Ishikawa (cell line): Measurements from ENCODE around the gene COL13A1.

Source experiments
- CEBPB ChIP-seq: IDR thresholded peaks from 2 replicates; pipeline ENCODE4 v1.6.1; 2012
- CREB1 ChIP-seq: IDR thresholded peaks from 2 replicates; pipeline ENCODE4 v1.6.1; 2012; ENCODE audit warnings: low read depth
- EGR1 ChIP-seq: IDR thresholded peaks from 2 replicates; pipeline ENCODE4 v1.6.1; 2012
- EP300 ChIP-seq: IDR thresholded peaks from 2 replicates; pipeline ENCODE4 v1.6.1; 2012; ENCODE audit warnings: borderline replicate concordance
- FOXM1 ChIP-seq: IDR thresholded peaks from 2 replicates; pipeline ENCODE4 v1.6.1; 2012; ENCODE audit warnings: low read depth, borderline replicate concordance
- MAX ChIP-seq: IDR thresholded peaks from 2 replicates; pipeline ENCODE4 v1.6.1; 2012
- NFIC ChIP-seq: IDR thresholded peaks from 2 replicates; pipeline ENCODE4 v1.6.1; 2012
- RAD21 ChIP-seq: IDR thresholded peaks from 2 replicates; pipeline ENCODE4 v1.6.1; 2012; ENCODE audit warnings: low read depth
- REST ChIP-seq: IDR thresholded peaks from 2 replicates; pipeline ENCODE4 v1.6.1; 2012; ENCODE audit warnings: low read depth, mild to moderate bottlenecking
- TAF1 ChIP-seq: IDR thresholded peaks from 2 replicates; pipeline ENCODE4 v1.6.1; 2012; ENCODE audit warnings: low read depth, mild to moderate bottlenecking
- TCF12 ChIP-seq: IDR thresholded peaks from 2 replicates; pipeline ENCODE4 v1.6.1; 2012; ENCODE audit warnings: low read depth
- TEAD4 ChIP-seq: IDR thresholded peaks from 2 replicates; pipeline ENCODE4 v1.6.1; 2012
- YY1 ChIP-seq: IDR thresholded peaks from 2 replicates; pipeline ENCODE4 v1.6.1; 2012; ENCODE audit warnings: low read depth
- ZBTB7A ChIP-seq: IDR thresholded peaks from 2 replicates; pipeline ENCODE4 v1.6.1; 2012; ENCODE audit warnings: low read depth
- TF ChIP-seq, protein P1 (sequence below): IDR thresholded peaks from 2 replicates; pipeline ENCODE4 v1.6.1; 2012

COL13A1 gene

GRCh38 chr10:69759641-69760040 lies 42.1 kb upstream of the COL13A1 start:
- TF ChIP-seq ZBTB7A (no peak), FOXM1 (no peak), TEAD4 (no peak), MAX (no peak), TAF1 (no peak), NFIC (no peak)

DNA sequence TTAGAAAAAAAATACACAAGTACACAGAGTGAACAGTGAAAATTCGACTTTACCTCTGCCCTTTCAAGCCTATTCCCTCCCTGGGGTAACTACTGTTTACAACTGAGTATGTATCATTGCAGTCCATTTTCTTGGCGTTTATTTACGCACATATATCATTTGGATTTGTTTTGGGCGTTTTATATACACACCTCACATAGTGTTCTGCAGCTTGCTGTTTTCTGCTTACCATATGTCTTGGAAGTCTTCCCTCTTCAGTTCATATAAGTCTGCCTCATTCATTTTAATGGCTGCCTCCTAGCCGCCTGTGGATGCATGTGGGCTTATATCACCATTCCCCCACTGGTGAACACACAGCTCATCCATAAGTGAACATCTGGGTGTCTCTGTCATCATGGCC lies 41.6 kb upstream of the COL13A1 start:
- TF ChIP-seq TCF12: no peak
- TF ChIP-seq, protein P1, sequence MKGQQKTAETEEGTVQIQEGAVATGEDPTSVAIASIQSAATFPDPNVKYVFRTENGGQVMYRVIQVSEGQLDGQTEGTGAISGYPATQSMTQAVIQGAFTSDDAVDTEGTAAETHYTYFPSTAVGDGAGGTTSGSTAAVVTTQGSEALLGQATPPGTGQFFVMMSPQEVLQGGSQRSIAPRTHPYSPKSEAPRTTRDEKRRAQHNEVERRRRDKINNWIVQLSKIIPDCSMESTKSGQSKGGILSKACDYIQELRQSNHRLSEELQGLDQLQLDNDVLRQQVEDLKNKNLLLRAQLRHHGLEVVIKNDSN: no peak
- TF ChIP-seq RAD21: no peak
- no peak for TF ChIP-seq YY1
- no peak for TF ChIP-seq CEBPB

DNA sequence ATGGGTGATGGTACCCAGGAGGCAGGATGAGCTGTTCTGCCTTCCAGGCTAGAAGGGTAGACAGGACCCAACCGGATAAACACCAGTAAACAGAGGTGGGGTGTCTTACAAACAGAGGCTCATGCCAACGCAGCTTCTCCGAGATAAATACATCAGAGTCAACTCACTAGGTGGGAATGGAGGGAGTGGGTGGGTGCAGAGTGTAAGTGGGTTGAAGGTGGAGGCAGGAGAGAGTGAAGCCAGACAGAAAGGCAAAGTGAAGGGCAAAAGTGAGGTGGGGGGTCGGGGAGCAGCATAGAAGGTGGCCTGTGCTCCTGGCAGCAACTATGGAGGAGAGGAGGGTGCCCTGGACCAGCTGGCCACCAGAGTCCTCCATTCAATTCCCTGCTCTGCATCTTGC lies 40.4 kb upstream of the COL13A1 start:
- no peak for TF ChIP-seq EGR1
- TF ChIP-seq, protein P1: no peak
- no peak for TF ChIP-seq NFIC
- no peak for TF ChIP-seq TAF1
- no peak for TF ChIP-seq CREB1
- TF ChIP-seq YY1: no peak
- no peak for TF ChIP-seq FOXM1
- TF ChIP-seq RAD21: no peak
- no peak for TF ChIP-seq EP300
- TF ChIP-seq ZBTB7A: no peak

DNA sequence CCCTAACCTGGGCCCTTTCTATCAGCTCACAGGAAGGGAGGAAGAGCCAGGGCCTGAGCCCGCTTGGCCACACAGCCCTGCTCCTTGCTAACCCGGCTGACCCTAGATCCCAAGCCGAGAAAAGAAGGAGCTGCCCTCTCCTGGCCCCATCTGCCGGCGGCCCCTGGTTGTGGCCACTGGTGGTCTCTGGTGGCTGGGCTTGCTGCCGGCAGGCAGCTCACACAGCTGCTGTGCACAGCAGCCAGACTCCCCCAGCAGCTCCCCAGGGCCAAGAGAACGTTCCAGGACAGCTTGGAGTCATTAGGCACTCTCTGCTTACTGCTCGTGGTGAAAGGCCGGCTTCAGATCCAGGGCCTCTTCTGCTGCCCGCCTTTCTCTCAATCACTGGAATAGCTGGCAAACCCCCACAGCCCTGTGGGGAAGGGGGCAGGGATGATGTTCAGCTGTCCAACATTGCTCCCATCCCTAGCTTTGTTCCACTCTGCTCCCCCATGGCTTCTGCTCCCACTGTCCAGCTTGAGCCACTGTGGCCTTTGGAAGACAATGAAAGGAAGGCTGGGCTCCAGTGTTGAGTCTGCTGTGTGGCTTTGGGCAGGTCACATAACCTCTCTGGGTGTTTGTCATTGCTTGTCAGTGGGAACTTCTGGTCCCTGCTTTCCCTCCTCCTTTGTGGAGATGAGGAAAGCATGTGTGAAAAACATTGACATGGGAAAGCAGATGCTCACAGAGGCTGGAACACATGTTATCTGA lies 35.4 kb upstream of the COL13A1 start:
- no peak for TF ChIP-seq TEAD4
- no peak for TF ChIP-seq YY1
- TF ChIP-seq TCF12: no peak
- no peak for TF ChIP-seq RAD21
- TF ChIP-seq REST: no peak
- no peak for TF ChIP-seq EP300
- TF ChIP-seq, protein P1: no peak
- TF ChIP-seq EGR1: no peak
- TF ChIP-seq CEBPB: no peak
- no peak for TF ChIP-seq FOXM1
- TF ChIP-seq NFIC: no peak
- TF ChIP-seq ZBTB7A: no peak

GRCh38 chr10:69767793-69768192 lies 33.9 kb upstream of the COL13A1 start:
- TF ChIP-seq EGR1 (no peak), RAD21 (no peak), MAX (no peak), TEAD4 (no peak), YY1 (no peak), CEBPB (no peak), EP300 (no peak), TCF12 (no peak), FOXM1 (no peak), REST (no peak)

GRCh38 chr10:69768386-69768785 lies 33.3 kb upstream of the COL13A1 start:
- TF ChIP-seq CREB1 (no peak), ZBTB7A (no peak), CEBPB (no peak), TCF12 (no peak), FOXM1 (no peak), TAF1 (no peak), YY1 (no peak), EP300 (no peak), MAX (no peak), TEAD4 (no peak), EGR1 (no peak), NFIC (no peak), REST (no peak)
- TF ChIP-seq, protein P1: no peak
